Measurements from ENCODE around the gene RBMS3. TPM values are rescaled to one million over a fixed set of nuclear protein-coding genes. Genes with fewer than 3 reads are reported as not detected.

RBMS3 gene
- total RNA-seq, 3 donors from 2014 or later, result 4.6 to 53.6 (median 11.7) TPM

DNA sequence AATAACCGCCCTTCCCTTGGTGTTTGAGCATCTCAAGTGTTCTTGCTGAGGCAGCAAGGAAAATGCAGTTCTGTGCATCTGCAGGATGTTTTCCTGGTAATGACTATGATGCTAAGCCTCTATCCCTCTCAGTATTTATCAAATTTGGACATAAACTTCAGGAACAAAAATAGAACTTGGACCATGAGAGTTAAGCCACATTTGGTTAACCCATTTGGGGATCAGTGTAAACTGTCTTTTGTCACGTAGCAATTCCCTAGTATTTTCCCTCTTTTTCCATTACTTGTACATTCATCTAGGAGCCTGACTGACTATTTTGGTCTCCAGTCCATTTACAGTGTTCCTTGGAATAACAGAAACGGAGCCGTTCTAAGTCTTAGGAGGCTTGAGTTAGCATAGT lies 250.8 kb downstream of the RBMS3 start:
- DNase-seq (no peak), ATAC-seq (no peak)
- H3K36me3 ChIP-seq (ENCODE audit: low read depth), result no peaks in the 10 kb centered on the region
- intact Hi-C loops (cut with DNase I, micrococcal nuclease), result no loop called here
- H3K9me3 ChIP-seq, result no peaks in the 10 kb centered on the region
- no peaks in the 10 kb centered on the region for H3K4me1 ChIP-seq (ENCODE audit: low read depth)
- TF ChIP-seq CTCF (IDR thresholded peaks at IDR 0.05), result no peak
- H3K4me3 ChIP-seq, result no peak overlapping the region

- no peaks in the 10 kb centered on the region for H3K9me3 ChIP-seq
- TF ChIP-seq CTCF (IDR thresholded peaks at IDR 0.05), result no peak
- H3K4me3 ChIP-seq, result no peak overlapping the region
- ATAC-seq (no peak), DNase-seq (no peak)
- no peaks in the 10 kb centered on the region for H3K4me1 ChIP-seq (ENCODE audit: low read depth)
- H3K36me3 ChIP-seq (ENCODE audit: low read depth), result no peaks in the 10 kb centered on the region
- intact Hi-C loops (cut with DNase I, micrococcal nuclease), result no loop called here
Observed at GRCh38 chr3:29532473-29532872, 251.6 kb downstream of the RBMS3 start.

DNA sequence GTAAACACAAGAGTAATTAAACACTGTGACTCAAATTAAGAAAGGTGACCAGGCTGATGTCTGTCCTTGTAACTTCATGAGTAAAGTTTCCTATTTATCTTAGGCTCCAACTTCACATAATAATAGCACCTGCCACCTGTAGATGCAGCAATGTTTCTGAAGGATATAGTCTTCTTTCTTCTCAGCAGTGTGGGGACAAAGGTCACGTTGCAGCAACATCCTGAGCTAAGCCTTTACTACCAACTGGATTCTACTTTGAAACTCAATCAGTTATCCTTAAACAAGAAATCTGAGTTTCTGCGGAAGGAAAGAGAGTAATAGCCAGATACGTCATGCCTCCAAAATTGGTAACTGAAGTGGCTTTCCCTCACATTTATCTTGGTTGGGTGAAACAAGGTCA lies 253.1 kb downstream of the RBMS3 start:
- no peak for DNase-seq
- no peaks in the 10 kb centered on the region for H3K9me3 ChIP-seq

GRCh38 chr3:29536016-29536758 lies 255.3 kb downstream of the RBMS3 start:
- Histone ChIP-seq H3K9me3 (no peaks in the 10 kb centered on the region), H3K36me3 (ENCODE audit: low read depth) (no peaks in the 10 kb centered on the region), H3K4me3 (no peak overlapping the region), H3K4me1 (ENCODE audit: low read depth) (no peaks in the 10 kb centered on the region)
- no peak for TF ChIP-seq CTCF (IDR thresholded peaks at IDR 0.05)
- intact Hi-C loops (cut with DNase I, micrococcal nuclease), result no loop called here
- ATAC-seq (no peak), DNase-seq (no peak)

More for the DNA sequence above, 253.1 kb downstream of the RBMS3 start:
- Histone ChIP-seq H3K4me1 (ENCODE audit: low read depth) (no peaks in the 10 kb centered on the region), H3K4me3 (no peak overlapping the region), H3K36me3 (ENCODE audit: low read depth) (no peaks in the 10 kb centered on the region)
- intact Hi-C loops (cut with DNase I, micrococcal nuclease), result no loop called here
- ATAC-seq, result no peak
- no peak for TF ChIP-seq CTCF (IDR thresholded peaks at IDR 0.05)

DNA sequence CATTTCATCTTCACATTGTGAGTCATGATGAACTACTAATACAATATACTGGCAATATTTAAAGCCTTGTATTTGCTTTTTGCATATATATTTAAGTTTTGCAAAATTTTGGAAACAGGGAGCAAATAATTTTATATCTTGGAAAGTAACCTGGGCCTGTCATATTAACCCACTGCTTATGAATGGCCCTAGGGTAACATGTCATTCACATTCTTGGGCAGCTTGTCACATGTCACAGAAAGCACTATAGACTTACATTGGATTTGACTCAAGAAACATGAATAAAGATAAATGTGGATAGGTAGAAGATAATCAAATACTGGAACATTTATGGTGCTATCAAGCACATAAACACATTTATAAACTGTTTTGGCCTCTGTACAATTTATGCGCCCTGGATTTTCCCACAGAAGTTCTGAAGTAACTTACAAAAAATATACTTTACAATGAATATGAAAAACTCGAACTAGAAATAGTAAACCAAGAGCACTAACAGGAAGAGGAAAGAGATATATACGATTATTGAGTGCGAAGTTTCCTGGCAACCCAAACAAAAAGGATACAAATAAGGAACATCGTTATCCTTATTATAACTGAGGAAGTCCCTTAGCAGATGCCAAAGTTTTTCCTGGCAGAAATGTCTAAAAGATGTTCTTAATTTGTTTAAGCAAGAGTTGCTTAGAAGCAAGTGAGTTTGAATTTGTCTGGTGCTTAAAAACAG lies 257.2 kb downstream of the RBMS3 start:
- ATAC-seq (no peak), DNase-seq (no peak)
- no peak for TF ChIP-seq CTCF (IDR thresholded peaks at IDR 0.05)
- H3K36me3 ChIP-seq (ENCODE audit: low read depth), result no peaks in the 10 kb centered on the region
- H3K4me1 ChIP-seq (ENCODE audit: low read depth), result no peaks in the 10 kb centered on the region
- H3K9me3 ChIP-seq, result no peaks in the 10 kb centered on the region
- intact Hi-C loops (cut with DNase I, micrococcal nuclease), result no loop called here
- no peak overlapping the region for H3K4me3 ChIP-seq
